GM12864 (cell line): Measurements from ENCODE around the gene CFDP1.

Source experiments
- DNase-seq: peaks from one replicate; pipeline ENCODE4 v3.0.0-alpha.2; 2011; ENCODE audit warnings: low read depth
- H3K4me3 ChIP-seq: 2 replicates; pipeline ENCODE4 v1.5.1; 2011; ENCODE audit warnings: mild to moderate bottlenecking, low read depth, low read length, control low read depth
- CTCF ChIP-seq: IDR thresholded peaks from 2 replicates; pipeline ENCODE4 v1.5.1; 2011; ENCODE audit warnings: low read depth, mild to moderate bottlenecking, moderate library complexity, low read length, control low read depth, inconsistent platforms; ENCODE audit errors: missing control alignments

CFDP1 gene

DNA sequence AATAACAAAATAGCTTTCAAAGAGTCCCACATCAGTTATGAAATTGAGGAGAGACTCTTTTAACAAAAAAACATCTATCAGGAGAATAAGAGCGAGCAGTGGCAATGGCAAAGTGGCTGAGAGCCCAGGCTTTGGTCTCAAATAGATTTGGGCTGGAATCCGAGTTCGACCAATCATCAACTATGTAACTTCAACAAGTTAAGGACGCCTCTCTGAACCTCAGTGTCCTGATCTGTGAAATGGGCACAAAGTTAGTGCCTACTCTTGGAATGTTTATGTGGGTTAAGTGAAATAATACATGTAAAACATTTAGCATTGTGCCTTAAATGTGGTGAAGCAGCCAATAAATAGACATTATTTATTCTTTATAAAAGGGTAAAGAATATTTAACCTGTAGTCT is 45.4 kb downstream of the CFDP1 start:
- TF ChIP-seq CTCF = no peak
- DNase-seq = no peak
- no peak overlapping the region for H3K4me3 ChIP-seq

DNA sequence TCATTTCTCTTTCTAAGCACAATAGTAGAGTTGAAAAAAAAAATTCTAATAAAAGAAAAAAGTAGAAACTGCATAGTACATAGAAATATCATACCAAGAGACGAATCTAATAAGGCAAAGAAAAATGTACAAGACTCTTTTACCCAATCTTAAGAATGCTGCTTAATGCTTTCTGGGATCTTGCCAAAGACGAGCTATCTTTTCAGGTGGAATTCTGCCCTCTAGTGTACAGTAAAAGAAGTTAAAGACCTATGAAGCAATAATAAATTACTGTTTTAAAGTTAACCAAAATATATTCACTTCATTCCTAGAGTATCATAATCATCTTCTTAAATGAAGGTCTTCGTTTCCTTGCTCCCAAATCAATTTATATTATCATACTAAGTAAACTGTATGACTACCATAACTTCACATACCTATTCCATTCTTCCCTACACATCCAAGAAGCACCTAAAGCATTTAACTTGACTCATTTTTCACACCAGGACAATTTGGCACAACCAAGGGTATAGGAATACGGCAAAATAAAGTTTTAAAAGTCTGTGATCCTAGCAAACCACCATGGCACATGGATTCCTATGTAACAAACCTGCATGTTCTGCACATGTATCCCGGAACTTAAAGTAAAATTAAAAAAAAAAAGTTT is 47.7 kb downstream of the CFDP1 start:
- DNase-seq = peak; percentile 55
- TF ChIP-seq CTCF = peak; percentile 46

DNA sequence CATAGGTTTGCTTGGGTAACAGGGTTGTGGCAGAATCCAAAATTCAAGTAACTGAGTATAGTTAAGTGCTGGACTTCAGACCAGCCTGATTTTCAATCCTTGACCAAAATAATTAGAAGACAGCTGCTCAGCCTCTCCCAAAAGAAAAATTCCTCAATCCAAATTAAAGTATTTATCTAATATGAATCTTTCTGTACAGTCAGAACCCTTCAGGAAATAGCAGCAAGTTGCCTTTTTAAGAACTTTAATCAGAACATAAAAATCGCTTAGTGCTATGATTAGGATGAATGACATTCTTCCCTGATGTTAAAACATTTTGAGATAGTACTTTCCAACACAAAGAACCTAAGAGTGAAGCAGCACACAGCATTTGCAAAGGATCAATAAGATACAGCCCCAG is 50.2 kb downstream of the CFDP1 start:
- H3K4me3 ChIP-seq = no peak overlapping the region
- DNase-seq = no peak
- TF ChIP-seq CTCF = no peak

More for the DNA sequence above, 47.7 kb downstream of the CFDP1 start:
- H3K4me3 ChIP-seq = no peak overlapping the region

DNA sequence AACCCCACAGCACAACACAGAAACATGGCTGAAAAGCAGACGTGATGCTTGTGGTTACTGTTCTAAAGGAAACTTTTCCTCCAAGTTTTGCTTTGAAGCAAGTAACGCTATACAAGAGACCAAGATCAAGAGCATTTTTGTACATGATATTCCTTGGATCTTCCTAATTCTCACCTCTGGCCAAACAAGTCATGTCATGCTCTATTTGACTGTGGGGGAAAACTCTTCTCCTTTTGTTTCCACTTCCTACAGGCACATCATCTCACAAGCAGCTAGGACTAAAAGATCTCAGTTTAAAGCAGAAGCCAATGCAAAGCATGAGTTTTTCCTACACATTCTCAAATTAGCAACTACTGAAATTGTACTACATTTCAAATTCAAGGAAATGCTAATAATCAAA is 50.7 kb downstream of the CFDP1 start:
- H3K4me3 ChIP-seq = no peak overlapping the region
- no peak for DNase-seq
- no peak for TF ChIP-seq CTCF

DNA sequence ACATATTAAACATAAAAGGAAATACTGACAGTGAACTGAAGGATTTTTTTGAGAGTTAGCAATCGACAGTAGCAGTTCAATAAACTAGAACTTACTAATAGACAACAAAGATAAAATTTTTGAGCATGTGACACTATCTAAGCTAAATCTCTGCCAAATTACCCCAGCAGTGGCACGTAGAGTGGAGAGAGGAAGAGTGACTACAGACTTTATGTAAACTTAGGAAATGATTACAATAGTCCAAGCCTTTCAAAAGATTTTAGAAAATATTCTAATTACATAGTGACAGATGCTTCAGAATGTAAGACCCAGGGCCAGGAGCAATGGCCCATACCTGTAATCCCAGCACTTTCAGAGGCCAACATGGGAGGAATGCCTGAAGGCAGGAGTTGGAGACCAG is 52.4 kb downstream of the CFDP1 start:
- no peak overlapping the region for H3K4me3 ChIP-seq
- TF ChIP-seq CTCF = no peak
- no peak for DNase-seq

DNA sequence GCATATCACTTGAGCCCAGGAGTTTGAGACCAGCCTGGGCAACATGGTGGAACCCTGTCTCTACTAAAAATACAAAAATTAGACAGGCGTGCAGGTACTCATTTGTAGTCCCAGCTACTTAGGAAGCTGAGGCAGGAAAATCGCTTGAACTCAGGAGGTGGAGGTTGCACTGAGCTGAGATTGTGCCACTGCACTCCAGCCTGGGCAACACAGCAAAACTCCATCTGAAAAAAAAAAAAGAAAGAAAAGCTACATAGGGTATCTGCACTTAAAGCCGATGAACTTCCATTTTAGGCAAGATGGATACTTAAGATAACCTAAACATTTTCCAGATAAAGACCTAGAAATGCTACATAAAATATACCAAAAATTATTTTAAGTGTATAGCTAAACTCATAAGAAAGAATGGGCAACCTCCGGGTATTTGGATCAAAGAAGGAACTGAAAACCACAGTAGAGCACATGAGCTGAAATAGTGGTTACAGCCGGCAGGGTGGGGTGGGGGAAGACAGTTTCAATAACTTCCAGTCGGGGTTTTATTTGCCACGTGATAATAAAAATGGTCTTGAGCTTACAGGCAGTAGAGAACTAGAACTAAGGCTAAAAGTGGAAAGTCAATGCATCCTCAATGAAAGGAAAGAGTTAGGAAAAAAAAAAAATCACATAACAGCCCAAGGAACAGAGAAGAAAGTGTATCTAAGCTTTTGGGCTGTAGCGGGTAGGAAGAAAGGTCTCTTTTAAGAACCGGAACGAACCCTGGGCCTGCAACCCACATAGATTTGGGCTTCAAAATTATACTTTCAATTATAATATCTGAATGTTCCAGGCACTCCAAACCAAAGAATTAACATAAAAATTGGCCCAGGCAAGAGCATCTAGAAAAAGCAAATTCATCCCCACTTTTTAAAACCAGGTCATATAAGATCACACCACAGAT is 53.1 kb downstream of the CFDP1 start:
- no peak for TF ChIP-seq CTCF
- DNase-seq = peak; percentile 76
- no peak overlapping the region; the same call in 1 of the 2 replicates for H3K4me3 ChIP-seq
